ENCODE results near the gene SLC45A1. TPM values are rescaled to one million over a fixed set of nuclear protein-coding genes. Genes with fewer than 3 reads are reported as not detected.

The SLC45A1 gene
- polyA plus RNA-seq, 3 donors = 0.21 TPM; not detected in 2

DNA sequence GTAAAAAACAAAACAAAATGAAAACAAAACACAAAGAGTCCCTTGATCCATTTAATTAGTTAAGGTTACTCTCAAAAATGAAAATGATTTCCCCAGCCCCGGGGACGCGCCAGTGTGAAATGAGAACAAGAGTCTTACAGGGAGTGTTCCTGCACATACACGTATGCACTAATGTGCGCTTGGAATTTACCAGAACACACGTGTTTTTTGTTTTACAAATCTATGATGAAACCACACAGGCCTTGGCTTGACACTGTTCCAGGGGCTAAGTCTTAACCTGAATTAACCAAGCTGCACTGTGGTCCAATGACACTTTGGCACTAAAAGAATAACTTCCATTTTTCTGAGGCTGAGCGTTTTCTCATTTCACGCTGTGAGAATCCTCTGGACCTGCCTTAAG lies 63.7 kb downstream of the SLC45A1 start:
- H3K4me2 ChIP-seq (replicated peaks; ENCODE audit: extremely low read depth, low read length, poor library complexity, severe bottlenecking) = no peak overlapping the region
- WGBS (ENCODE audit: insufficient coverage) = 85% methylated on average over 8 of the region's 8 CpGs
- TF ChIP-seq, protein P1, sequence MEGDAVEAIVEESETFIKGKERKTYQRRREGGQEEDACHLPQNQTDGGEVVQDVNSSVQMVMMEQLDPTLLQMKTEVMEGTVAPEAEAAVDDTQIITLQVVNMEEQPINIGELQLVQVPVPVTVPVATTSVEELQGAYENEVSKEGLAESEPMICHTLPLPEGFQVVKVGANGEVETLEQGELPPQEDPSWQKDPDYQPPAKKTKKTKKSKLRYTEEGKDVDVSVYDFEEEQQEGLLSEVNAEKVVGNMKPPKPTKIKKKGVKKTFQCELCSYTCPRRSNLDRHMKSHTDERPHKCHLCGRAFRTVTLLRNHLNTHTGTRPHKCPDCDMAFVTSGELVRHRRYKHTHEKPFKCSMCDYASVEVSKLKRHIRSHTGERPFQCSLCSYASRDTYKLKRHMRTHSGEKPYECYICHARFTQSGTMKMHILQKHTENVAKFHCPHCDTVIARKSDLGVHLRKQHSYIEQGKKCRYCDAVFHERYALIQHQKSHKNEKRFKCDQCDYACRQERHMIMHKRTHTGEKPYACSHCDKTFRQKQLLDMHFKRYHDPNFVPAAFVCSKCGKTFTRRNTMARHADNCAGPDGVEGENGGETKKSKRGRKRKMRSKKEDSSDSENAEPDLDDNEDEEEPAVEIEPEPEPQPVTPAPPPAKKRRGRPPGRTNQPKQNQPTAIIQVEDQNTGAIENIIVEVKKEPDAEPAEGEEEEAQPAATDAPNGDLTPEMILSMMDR (IDR thresholded peaks at IDR 0.05) = no peak
- Mint-ChIP-seq H3K4me1 (peaks cover 67% of the 10 kb centered on the region), H3K27me3 (ENCODE audit: low read depth in 3 of 3) (no peaks in the 10 kb centered on the region), H3K4me3 (no peak overlapping the region), H3K9me3 (no peaks in the 10 kb centered on the region), H3K27ac (peak overlapping the region in 1 of 7 donors; percentile 90), H3K36me3 (peaks cover 46 to 69% of the 10 kb centered on the region in 2 donors)
- H3K4me1 ChIP-seq (ENCODE audit: control insufficient read depth in 1 of 2, insufficient read depth in 2 of 2, low read length in 2 of 2) = peaks cover 42% of the 10 kb centered on the region in 2 donors
- H3K4me3 ChIP-seq (replicated peaks in 1 of 3; ENCODE audit: low read depth in 2 of 3, low read length in 3 of 3) = no peak overlapping the region
- intact Hi-C loops (cut with micrococcal nuclease) = no loop called here
- no peak for DNase-seq
- H3K9ac ChIP-seq (ENCODE audit: insufficient read depth, low read length, poor library complexity, severe bottlenecking) = no peak overlapping the region
- no peak overlapping the region for H2AFZ ChIP-seq (ENCODE audit: insufficient read depth, low read depth, low read length, poor library complexity, severe bottlenecking)
- peaks cover 83% of the 10 kb centered on the region for H3K79me2 ChIP-seq (ENCODE audit: insufficient read depth, low read length)
- peaks cover 13 to 74% of the 10 kb centered on the region in 2 donors for H3K36me3 ChIP-seq (replicated peaks in 1 of 2; ENCODE audit: control insufficient read depth in 1 of 2, insufficient read depth in 2 of 2, low read length in 2 of 2)
- H3K27me3 ChIP-seq (ENCODE audit: control insufficient read depth in 2 of 2, insufficient read depth in 2 of 2, low read length in 2 of 2) = no peaks in the 10 kb centered on the region
- peaks cover 97% of the 10 kb centered on the region for H4K20me1 ChIP-seq (ENCODE audit: insufficient read depth, low read length)
- no peaks in the 10 kb centered on the region for H3K9me3 ChIP-seq (replicated peaks in 1 of 2; ENCODE audit: control insufficient read depth in 1 of 2, insufficient read depth in 1 of 2, low read length in 2 of 2)
- no peak overlapping the region for H3K27ac ChIP-seq (ENCODE audit: low read depth in 1 of 2, low read length in 2 of 2)

DNA sequence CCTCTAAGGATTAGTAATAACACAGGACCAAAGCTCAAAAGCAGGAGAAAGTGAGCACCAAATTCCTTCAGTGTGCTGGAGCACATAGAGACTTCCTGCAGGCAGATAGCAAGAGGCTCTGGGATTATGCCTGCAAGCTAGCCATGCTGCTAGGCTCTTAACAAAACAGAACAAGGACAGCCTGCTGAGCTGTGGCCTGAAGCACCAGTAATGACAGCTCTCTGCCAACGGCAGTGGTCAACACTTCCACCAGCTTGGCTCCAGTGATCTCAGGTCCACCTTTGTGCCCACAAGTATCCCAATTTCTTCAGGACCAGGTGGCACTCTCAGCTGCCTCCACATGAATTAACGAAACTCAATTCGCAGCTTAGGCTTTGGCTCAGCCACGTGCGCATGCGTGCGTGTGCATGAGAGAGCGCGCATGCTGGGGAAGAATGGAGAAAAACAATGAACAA lies 64.2 kb downstream of the SLC45A1 start:
- TF ChIP-seq, protein P1 (IDR thresholded peaks at IDR 0.05) = no peak
- Histone ChIP-seq H3K27me3 (ENCODE audit: control insufficient read depth in 2 of 2, insufficient read depth in 2 of 2, low read length in 2 of 2) (no peaks in the 10 kb centered on the region), H3K4me2 (replicated peaks; ENCODE audit: extremely low read depth, low read length, poor library complexity, severe bottlenecking) (peak overlapping the region; percentile 60), H2AFZ (ENCODE audit: insufficient read depth, low read depth, low read length, poor library complexity, severe bottlenecking) (no peak overlapping the region), H3K9ac (ENCODE audit: insufficient read depth, low read length, poor library complexity, severe bottlenecking) (no peak overlapping the region), H3K4me3 (replicated peaks in 1 of 3; ENCODE audit: low read depth in 2 of 3, low read length in 3 of 3) (peak overlapping the region in 1 of 3 experiments; percentile 59), H3K9me3 (replicated peaks in 1 of 2; ENCODE audit: control insufficient read depth in 1 of 2, insufficient read depth in 1 of 2, low read length in 2 of 2) (no peaks in the 10 kb centered on the region), H3K4me1 (ENCODE audit: control insufficient read depth in 1 of 2, insufficient read depth in 2 of 2, low read length in 2 of 2) (peaks cover 45 to 47% of the 10 kb centered on the region in 2 donors), H3K36me3 (replicated peaks in 1 of 2; ENCODE audit: control insufficient read depth in 1 of 2, insufficient read depth in 2 of 2, low read length in 2 of 2) (peaks cover 11 to 73% of the 10 kb centered on the region in 2 donors), H3K79me2 (ENCODE audit: insufficient read depth, low read length) (peaks cover 86% of the 10 kb centered on the region), H4K20me1 (ENCODE audit: insufficient read depth, low read length) (peaks cover 97% of the 10 kb centered on the region), H3K27ac (ENCODE audit: low read depth in 1 of 2, low read length in 2 of 2) (peak overlapping the region; percentile 42 to 76)
- intact Hi-C loops (cut with micrococcal nuclease) = no loop called here
- H3K4me1 Mint-ChIP-seq = peaks cover 71% of the 10 kb centered on the region
- no peaks in the 10 kb centered on the region for H3K27me3 Mint-ChIP-seq (ENCODE audit: low read depth in 3 of 3)
- WGBS (ENCODE audit: insufficient coverage) = 81% methylated on average over 3 of the region's 9 CpGs
- no peaks in the 10 kb centered on the region for H3K9me3 Mint-ChIP-seq
- peak overlapping the region in 1 of 2 donors; percentile 86 for H3K4me3 Mint-ChIP-seq
- peaks cover 46 to 74% of the 10 kb centered on the region in 2 donors for H3K36me3 Mint-ChIP-seq
- DNase-seq = no peak
- peak overlapping the region in 5 of 7 donors; percentile 43 to 93 (median 81) for H3K27ac Mint-ChIP-seq
